ENCODE data around the gene NUP214. TPM values are rescaled to one million over a fixed set of nuclear protein-coding genes. Genes with fewer than 3 reads are reported as not detected.

Gene NUP214
- total RNA-seq, 2 experiments from 2014 or later, result 19.7 to 69.6 TPM

GRCh38 chr9:131177898-131178297, 52.5 kb downstream of the NUP214 start:
- Histone ChIP-seq H3K9me2 (ENCODE audit: insufficient read depth, low read length) (no peaks in the 10 kb centered on the region), H3K4me2 (ENCODE audit: low read length) (no peak overlapping the region), H2AFZ (ENCODE audit: low read length) (no peak overlapping the region), H3K4me1 (ENCODE audit: insufficient read depth, low read length, poor library complexity, severe bottlenecking) (peaks cover 33% of the 10 kb centered on the region), H3K79me2 (ENCODE audit: insufficient read depth, low read depth, low read length) (no peaks in the 10 kb centered on the region), H4K20me1 (ENCODE audit: insufficient read depth, low read length) (peaks cover 5% of the 10 kb centered on the region; the same call in 1 of the 2 replicates), H3K27ac (ENCODE audit: low read depth, low read length, poor library complexity, severe bottlenecking) (peak overlapping the region; percentile 7), H3K4me3 (ENCODE audit: low read depth, low read length, poor library complexity, severe bottlenecking) (no peak overlapping the region), H3K9me3 (ENCODE audit: low read length) (no peaks in the 10 kb centered on the region), H3K36me3 (ENCODE audit: insufficient read depth, low read length) (peaks cover 97% of the 10 kb centered on the region)
- peak; percentile 4 for DNase-seq (ENCODE audit: low spot score)
- TF ChIP-seq EZH2phosphoT487 (IDR thresholded peaks at IDR 0.05; ENCODE audit: borderline replicate concordance, low read depth, low read length) (no peak), CTCF (conservative IDR thresholded peaks at IDR 0.05; ENCODE audit: low read length) (no peak)
- ChIA-PET CTCF (ENCODE audit: unreplicated experiment) (interaction anchor here (1.0 to 1.2 kb wide), 2 partner anchors 97 to 159 kb away, joined by 4 read pairs; no protein-coding TSS in a partner anchor), POLR2A (interaction anchor here (1.1 to 1.2 kb wide), 2 partner anchors 47 to 98 kb away, joined by 3 to 4 read pairs; no protein-coding TSS in a partner anchor)
- intact Hi-C loops (cut with micrococcal nuclease; ENCODE audit: unreplicated experiment), result loop anchor here (1.0 kb wide), 2 partner anchors 97 to 158 kb away; no protein-coding TSS in a partner anchor
- BruUV-seq (replicated peaks), result no TSS peak

- DNase-seq (ENCODE audit: low spot score), result peak; percentile 80
- no TSS peak for BruUV-seq (replicated peaks)
- no peak overlapping the region for H3K4me3 ChIP-seq (ENCODE audit: low read depth, low read length, poor library complexity, severe bottlenecking)
- H3K9me3 ChIP-seq (ENCODE audit: low read length), result no peaks in the 10 kb centered on the region
- peaks cover 5% of the 10 kb centered on the region; the same call in 1 of the 2 replicates for H4K20me1 ChIP-seq (ENCODE audit: insufficient read depth, low read length)
- H3K36me3 ChIP-seq (ENCODE audit: insufficient read depth, low read length), result peaks cover 98% of the 10 kb centered on the region
- no peak overlapping the region for H2AFZ ChIP-seq (ENCODE audit: low read length)
- H3K9me2 ChIP-seq (ENCODE audit: insufficient read depth, low read length), result no peaks in the 10 kb centered on the region
- intact Hi-C loops (cut with micrococcal nuclease; ENCODE audit: unreplicated experiment), result loop anchor here (1.0 kb wide), 2 partner anchors 97 to 158 kb away; no protein-coding TSS in a partner anchor
- TF ChIP-seq CTCF (conservative IDR thresholded peaks at IDR 0.05; ENCODE audit: low read length) (peak; percentile 96), EZH2phosphoT487 (IDR thresholded peaks at IDR 0.05; ENCODE audit: borderline replicate concordance, low read depth, low read length) (no peak)
- H3K79me2 ChIP-seq (ENCODE audit: insufficient read depth, low read depth, low read length), result no peaks in the 10 kb centered on the region
- no peak overlapping the region for H3K4me2 ChIP-seq (ENCODE audit: low read length)
- H3K4me1 ChIP-seq (ENCODE audit: insufficient read depth, low read length, poor library complexity, severe bottlenecking), result peaks cover 33% of the 10 kb centered on the region
- H3K27ac ChIP-seq (ENCODE audit: low read depth, low read length, poor library complexity, severe bottlenecking), result no peak overlapping the region
- ChIA-PET CTCF (ENCODE audit: unreplicated experiment) (interaction anchor here (1.0 to 1.2 kb wide), 2 partner anchors 96 to 158 kb away, joined by 4 read pairs; no protein-coding TSS in a partner anchor), POLR2A (interaction anchor here (0.6 to 1.2 kb wide), 4 partner anchors 48 to 119 kb away, joined by 3 to 4 read pairs (median 4); no protein-coding TSS in a partner anchor)
These were observed 53.0 kb downstream of the NUP214 start for GRCh38 chr9:131178382-131178781.

GRCh38 chr9:131178926-131179325, 53.5 kb downstream of the NUP214 start:
- DNase-seq (ENCODE audit: low spot score), result no peak
- no peak for TF ChIP-seq CTCF (conservative IDR thresholded peaks at IDR 0.05; ENCODE audit: low read length)
- TF ChIP-seq EZH2phosphoT487 (IDR thresholded peaks at IDR 0.05; ENCODE audit: borderline replicate concordance, low read depth, low read length), result no peak
- H4K20me1 ChIP-seq (ENCODE audit: insufficient read depth, low read length), result peaks cover 5% of the 10 kb centered on the region; the same call in 1 of the 2 replicates
- H3K27ac ChIP-seq (ENCODE audit: low read depth, low read length, poor library complexity, severe bottlenecking), result peak overlapping the region; percentile 32
- H2AFZ ChIP-seq (ENCODE audit: low read length), result no peak overlapping the region
- no peaks in the 10 kb centered on the region for H3K9me2 ChIP-seq (ENCODE audit: insufficient read depth, low read length)
- H3K4me2 ChIP-seq (ENCODE audit: low read length), result 0 out of 2 replicates have a peak overlapping the region, but pooled peaks have one; percentile 47
- intact Hi-C loops (cut with micrococcal nuclease; ENCODE audit: unreplicated experiment), result loop anchor here (1.0 kb wide), 2 partner anchors 96 to 157 kb away; no protein-coding TSS in a partner anchor
- H3K4me3 ChIP-seq (ENCODE audit: low read depth, low read length, poor library complexity, severe bottlenecking), result no peak overlapping the region
- H3K4me1 ChIP-seq (ENCODE audit: insufficient read depth, low read length, poor library complexity, severe bottlenecking), result peaks cover 33% of the 10 kb centered on the region
- ChIA-PET CTCF (ENCODE audit: unreplicated experiment) (no interaction called here), POLR2A (interaction anchor here (0.6 to 1.2 kb wide), 4 partner anchors 48 to 118 kb away, joined by 3 to 4 read pairs (median 4); no protein-coding TSS in a partner anchor)
- no peaks in the 10 kb centered on the region for H3K9me3 ChIP-seq (ENCODE audit: low read length)
- no TSS peak for BruUV-seq (replicated peaks)
- no peaks in the 10 kb centered on the region for H3K79me2 ChIP-seq (ENCODE audit: insufficient read depth, low read depth, low read length)
- H3K36me3 ChIP-seq (ENCODE audit: insufficient read depth, low read length), result peaks cover 95% of the 10 kb centered on the region

All from OCI-LY7 (cell line).